HCT116 (cell line): ENCODE results near the gene UMODL1. TPM values are rescaled to one million over a fixed set of nuclear protein-coding genes. Genes with fewer than 3 reads are reported as not detected.

Experiments used
- ATAC-seq: fragments of 200-7000 bp; cut with Tn5 transposase; 2 replicates; pipeline ENCODE4 v1.9.1; 2020; ENCODE audit warnings: mild to moderate bottlenecking, moderate library complexity
- BruUV-seq: library from RNA; stranded (reverse); fragments of 400-500 nt; replicated peaks from 2 replicates; lab custom pipeline; 2021; lab: Mats Ljungman, UMichigan
- CTCF ChIA-PET: fragments of 300-600 bp; sonication (Branson Sonifier 250); formaldehyde crosslinking; loops from one replicate; lab custom pipeline; 2021; ENCODE audit warnings: antibody characterized with exemption; lab: Charles Lee
- POLR2A ChIA-PET: fragments of 300-600, 350-600 bp; sonication (Branson Sonifier 250); formaldehyde crosslinking; loops from one replicate; lab custom pipeline; 2021; ENCODE audit warnings: antibody characterized with exemption; lab: Charles Lee
- RAD21 ChIA-PET, 2 experiments: fragments of 300-600 bp; sonication (Branson Sonifier 250); formaldehyde crosslinking; loops; one replicate each; lab custom pipeline; 2023; ENCODE audit warnings: low total read pairs in 2 of 2; ENCODE audit not compliant: uncharacterized antibody in 2 of 2, unreplicated experiment in 2 of 2, low non-redundant PET in 1 of 2; lab: Charles Lee
- DNase-seq: peaks from one replicate; pipeline ENCODE4 v3.0.0-alpha.2; 2010; ENCODE audit warnings: low read depth, low spot score
- H2AFZ ChIP-seq: fragments of 200-600 bp; shearing (Covaris generic), sonication (generic); 2 replicates; pipeline ENCODE4 v1.6.1; 2017; ENCODE audit warnings: low read depth, mixed run types, mixed read lengths, antibody characterized with exemption, low read length; ENCODE audit not compliant: poor library complexity, severe bottlenecking
- H3K27ac ChIP-seq: 2 replicates; pipeline ENCODE4 v1.5.1; 2012; ENCODE audit warnings: low read depth, low read length
- H3K27me3 ChIP-seq: fragments of 200-600 bp; sonication (generic); 2 replicates; pipeline ENCODE4 v1.6.1; 2016; ENCODE audit warnings: mixed run types, low read length, mixed read lengths; ENCODE audit not compliant: insufficient read depth
- H3K36me3 ChIP-seq, 2 experiments: fragments of 200-500 bp in 1 of 2; fragments of 200-600 bp in 1 of 2; sonication (Bioruptor generic) in 1 of 2; sonication (generic) in 1 of 2; 2 replicates each; pipeline versions ENCODE4 v1.5.1 to v1.6.1; 2014 to 2016; ENCODE audit warnings: low read length in 2 of 2, inconsistent platforms in 1 of 2, mixed read lengths in 1 of 2, mixed run types in 1 of 2; ENCODE audit not compliant: insufficient read depth in 2 of 2, control insufficient read depth in 1 of 2
- H3K4me1 ChIP-seq, 2 experiments: fragments of 200-600 bp in 1 of 2; sonication (generic) in 1 of 2; 2 replicates each; pipeline versions ENCODE4 v1.5.1 to v1.6.1; 2012 to 2017; ENCODE audit warnings: low read length in 2 of 2, inconsistent platforms in 1 of 2, mild to moderate bottlenecking in 1 of 2, mixed read lengths in 1 of 2, mixed run types in 1 of 2, moderate library complexity in 1 of 2; ENCODE audit not compliant: insufficient read depth in 2 of 2, control insufficient read depth in 1 of 2
- H3K4me2 ChIP-seq: fragments of 200-600 bp; sonication (generic); 2 replicates; pipeline ENCODE4 v1.6.1; 2017; ENCODE audit warnings: mixed run types, low read length, mixed read lengths
- H3K4me3 ChIP-seq, 2 experiments: fragments of 200-600 bp in 1 of 2; sonication (generic) in 1 of 2; replicated peaks in 1 of 2; 2 replicates each; pipeline ENCODE4 v1.5.1; 2011 to 2016; ENCODE audit warnings: low read length in 2 of 2, control low read depth in 1 of 2, low read depth in 1 of 2, mild to moderate bottlenecking in 1 of 2, mixed read lengths in 1 of 2, mixed run types in 1 of 2
- H3K79me2 ChIP-seq: fragments of 200-600 bp; sonication (generic); 2 replicates; pipeline ENCODE4 v1.6.1; 2017; ENCODE audit warnings: mild to moderate bottlenecking, mixed run types, low read length, moderate library complexity, mixed read lengths; ENCODE audit not compliant: insufficient read depth
- H3K9ac ChIP-seq: fragments of 200-600 bp; sonication (generic); 2 replicates; pipeline ENCODE4 v1.6.1; 2016; ENCODE audit warnings: low read length, mixed read lengths
- H3K9me2 ChIP-seq: fragments of 200-600 bp; sonication (generic), shearing (Covaris generic); 2 replicates; pipeline ENCODE4 v1.6.1; 2017; ENCODE audit warnings: mixed run types, mild to moderate bottlenecking, moderate library complexity; ENCODE audit not compliant: insufficient read depth
- H3K9me3 ChIP-seq, 2 experiments: fragments of 200-500 bp in 1 of 2; fragments of 200-600 bp in 1 of 2; sonication (Bioruptor generic) in 1 of 2; sonication (generic) in 1 of 2; 2 replicates each; pipeline ENCODE4 v1.6.1; 2014 to 2017; ENCODE audit warnings: low read length in 2 of 2, mixed read lengths in 2 of 2, inconsistent platforms in 1 of 2, low read depth in 1 of 2, mild to moderate bottlenecking in 1 of 2, mixed run types in 1 of 2, moderate library complexity in 1 of 2; ENCODE audit not compliant: control insufficient read depth in 1 of 2, insufficient read depth in 1 of 2
- H4K20me1 ChIP-seq: fragments of 200-600 bp; sonication (generic), shearing (Covaris generic); 2 replicates; pipeline ENCODE4 v1.6.1; 2017; ENCODE audit warnings: mixed run types, mild to moderate bottlenecking, moderate library complexity; ENCODE audit not compliant: insufficient read depth
- CBX3 ChIP-seq: IDR thresholded peaks from 2 replicates; pipeline ENCODE4 v1.6.1; 2012; ENCODE audit warnings: low read depth
- CEBPB ChIP-seq: IDR thresholded peaks from 2 replicates; pipeline ENCODE4 v1.6.1; 2012; ENCODE audit warnings: low read depth
- EGR1 ChIP-seq: IDR thresholded peaks from 2 replicates; pipeline ENCODE4 v1.6.1; 2012; ENCODE audit warnings: low read depth
- EZH2 ChIP-seq: fragments of 200-600 bp; sonication (generic); IDR thresholded peaks from 2 replicates; pipeline ENCODE4 v1.6.1; 2017; ENCODE audit warnings: antibody characterized with exemption, mixed run types
- EZH2phosphoT487 ChIP-seq: fragments of 200-600 bp; IDR thresholded peaks from 2 replicates; pipeline ENCODE4 v1.6.1; 2018; ENCODE audit warnings: antibody characterized with exemption, borderline replicate concordance
- FOSL1 ChIP-seq: IDR thresholded peaks from 2 replicates; pipeline ENCODE4 v1.6.1; 2012; ENCODE audit warnings: low read depth
- JUND ChIP-seq: IDR thresholded peaks from 2 replicates; pipeline ENCODE4 v1.6.1; 2012
- MAX ChIP-seq: IDR thresholded peaks from 2 replicates; pipeline ENCODE4 v1.6.1; 2012
- POLR2AphosphoS5 ChIP-seq: IDR thresholded peaks from 2 replicates; pipeline ENCODE4 v1.6.1; 2011; ENCODE audit warnings: mild to moderate bottlenecking, low read depth, low read length, moderate library complexity
- SP1 ChIP-seq: IDR thresholded peaks from 2 replicates; pipeline ENCODE4 v1.6.1; 2012; ENCODE audit warnings: low read depth
- SRF ChIP-seq: IDR thresholded peaks from 2 replicates; pipeline ENCODE4 v1.6.1; 2012; ENCODE audit warnings: low read depth
- YY1 ChIP-seq: IDR thresholded peaks from 2 replicates; pipeline ENCODE4 v1.6.1; 2011; ENCODE audit warnings: low read length, low read depth, moderate library complexity, mild to moderate bottlenecking; ENCODE audit not compliant: insufficient replicate concordance; ENCODE audit errors: extremely low read depth
- ZFX ChIP-seq: fragments of 450-650 bp; IDR thresholded peaks from 2 replicates; pipeline ENCODE4 v1.6.1; 2017
- ZNF274 ChIP-seq: fragments of 200-500 bp; sonication (Bioruptor generic); IDR thresholded peaks from 2 replicates; pipeline ENCODE4 v1.6.1; 2014; ENCODE audit warnings: mild to moderate bottlenecking, low read depth, low read length, inconsistent platforms
- intact Hi-C: fragments of 100-400 bp; cut with micrococcal nuclease; formaldehyde crosslinking; loops from 2 replicates; pipeline ENCODE4 v1.10.0; 2022
- total RNA-seq: library from RNA; stranded (reverse); gene quantifications from one replicate; pipeline ENCODE4 v1.2.1, GENCODE V29; 2021; ENCODE audit not compliant: unreplicated experiment

The UMODL1 gene
- total RNA-seq, 1 experiment from 2014 or later: not detected

DNA sequence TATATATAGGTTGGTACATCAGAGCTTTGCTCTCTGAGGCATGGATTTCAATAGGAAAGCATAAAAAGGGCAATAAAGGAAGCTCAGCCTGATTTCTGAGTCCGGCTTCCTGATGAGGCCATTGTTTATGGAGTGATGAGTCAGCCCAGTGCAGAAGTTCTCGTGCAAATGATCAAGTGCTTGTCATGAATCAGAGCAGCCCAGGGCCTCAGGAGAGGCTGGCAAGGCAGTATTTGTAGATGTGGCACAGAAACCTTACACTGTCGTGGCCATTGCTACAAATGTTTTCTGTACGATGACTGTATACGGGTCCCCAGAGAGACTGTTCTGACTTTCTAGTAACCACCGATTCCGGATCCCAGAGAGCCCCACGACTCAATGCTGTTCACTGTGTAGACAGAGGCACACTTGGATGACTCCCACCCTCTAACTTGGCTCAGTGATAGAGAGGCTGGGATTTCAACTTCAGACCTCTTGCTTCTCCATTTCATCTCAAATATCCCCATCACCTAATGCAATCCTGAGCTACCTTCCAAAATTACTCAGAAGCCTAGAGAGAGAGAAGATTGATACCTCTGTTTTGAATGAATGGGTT, 26.8 kb downstream of the UMODL1 start:
- Histone ChIP-seq H3K9me3 (peaks cover 0 to 5% of the 10 kb centered on the region in 2 experiments; a peak in 1 of 4 replicates), H2AFZ (peak overlapping the region; percentile 92), H3K4me3 (peak overlapping the region in 1 of 2 experiments; percentile 32; a peak in 1 of 4 replicates), H4K20me1 (no peaks in the 10 kb centered on the region), H3K36me3 (no peaks in the 10 kb centered on the region), H3K4me1 (peaks cover 8 to 20% of the 10 kb centered on the region in 2 experiments), H3K27me3 (no peaks in the 10 kb centered on the region; the same call in 1 of the 2 replicates), H3K4me2 (peak overlapping the region; percentile 74), H3K9me2 (no peaks in the 10 kb centered on the region), H3K79me2 (no peaks in the 10 kb centered on the region), H3K27ac (peak overlapping the region; percentile 48; the same call in 1 of the 2 replicates), H3K9ac (peak overlapping the region; percentile 13; the same call in 1 of the 2 replicates)
- TF ChIP-seq SRF (no peak), CEBPB (no peak), CBX3 (no peak), MAX (0 out of 2 replicates have a peak, but pooled peaks have one; percentile 26), POLR2AphosphoS5 (no peak), SP1 (peak; percentile 38; the same call in 1 of the 2 replicates), FOSL1 (peak; percentile 73), EZH2phosphoT487 (no peak), ZFX (no peak), EZH2 (no peak), EGR1 (no peak), JUND (peak; percentile 77), ZNF274 (no peak), YY1 (no peak)
- peak; percentile 66 for DNase-seq
- CTCF ChIA-PET: interaction anchor here (1.2 kb wide), 1 partner anchor 10 kb away, joined by 6 read pairs; no protein-coding TSS in a partner anchor
- no TSS peak for BruUV-seq
- RAD21 ChIA-PET: interaction anchor here in 1 of 2 experiments (0.6 kb wide), 1 partner anchor 317 kb away, joined by 5 read pairs; no protein-coding TSS in a partner anchor
- POLR2A ChIA-PET: interaction anchor here (0.8 kb wide), 1 partner anchor 10 kb away, joined by 3 read pairs; no protein-coding TSS in a partner anchor
- intact Hi-C loops: no loop called here
- ATAC-seq: peak; percentile 94
